Endothelial cell of umbilical vein (primary cell): ENCODE data around the gene ACOX3. TPM values are rescaled to one million over a fixed set of nuclear protein-coding genes. Genes with fewer than 3 reads are reported as not detected.

Experiments
- BruUV-seq: library from RNA; stranded (reverse); fragments of 400-500 nt; replicated peaks from 2 replicates; lab custom pipeline; 2021; lab: Mats Ljungman, UMichigan
- CTCF ChIA-PET: fragments of 300-600, 350-600 bp; sonication (Branson Sonifier 250); formaldehyde crosslinking; loops from one replicate; lab custom pipeline; 2021; ENCODE audit warnings: antibody characterized with exemption, inconsistent platforms; lab: Charles Lee
- POLR2A ChIA-PET: fragments of 300-600, 350-600 bp; sonication (Branson Sonifier 250); formaldehyde crosslinking; loops from one replicate; lab custom pipeline; 2021; ENCODE audit warnings: antibody characterized with exemption, inconsistent platforms; lab: Charles Lee
- DNase-seq: peaks from one replicate; pipeline ENCODE4 v3.0.0-alpha.2; 2011; ENCODE audit warnings: low read depth, low spot score
- FAIRE-seq: peaks from 2 replicates; lab custom pipeline; 2011; peaks lifted over from hg19 to GRCh38; lab: Jason Lieb, UNC
- H2AFZ ChIP-seq: 2 replicates; pipeline ENCODE4 v1.6.0; 2012; ENCODE audit warnings: low read depth, low read length, control low read depth, inconsistent platforms
- H3K27ac ChIP-seq: 2 replicates; pipeline ENCODE4 v1.5.1; 2011; ENCODE audit warnings: low read depth, mild to moderate bottlenecking, control low read depth, low read length, moderate library complexity; ENCODE audit not compliant: insufficient read depth
- H3K27me3 ChIP-seq, 2 experiments: 2 replicates each; pipeline versions ENCODE4 v1.6.0 to v1.6.1; 2011; ENCODE audit warnings: low read length in 2 of 2, mixed read lengths in 1 of 2; ENCODE audit not compliant: control insufficient read depth in 2 of 2, insufficient read depth in 2 of 2
- H3K36me3 ChIP-seq, 2 experiments: 2 replicates in 1 of 2; 3 replicates in 1 of 2; pipeline ENCODE4 v1.5.1; 2011; ENCODE audit warnings: low read length in 2 of 2, mild to moderate bottlenecking in 1 of 2, moderate library complexity in 1 of 2; ENCODE audit not compliant: control insufficient read depth in 2 of 2, insufficient read depth in 2 of 2; ENCODE audit errors: extremely low read depth in 1 of 2
- H3K4me1 ChIP-seq: 3 replicates; pipeline ENCODE4 v1.5.1; 2011; ENCODE audit warnings: mild to moderate bottlenecking, low read length; ENCODE audit not compliant: control insufficient read depth, insufficient read depth; ENCODE audit errors: extremely low read depth
- H3K4me2 ChIP-seq: 2 replicates; pipeline ENCODE4 v1.6.1; 2011; ENCODE audit warnings: low read length, control low read depth, mixed read lengths; ENCODE audit not compliant: insufficient read depth
- H3K4me3 ChIP-seq, 3 experiments: fragments of 200-600 bp in 1 of 3; sonication (generic), shearing (Covaris generic) in 1 of 3; replicated peaks in 1 of 3; 2 replicates each; pipeline ENCODE4 v1.5.1; 2011 to 2016; ENCODE audit warnings: control low read depth in 3 of 3, low read length in 3 of 3, mild to moderate bottlenecking in 2 of 3, inconsistent platforms in 1 of 3, low read depth in 1 of 3, moderate library complexity in 1 of 3; ENCODE audit not compliant: insufficient read depth in 1 of 3
- H3K79me2 ChIP-seq: 2 replicates; pipeline ENCODE4 v1.6.0; 2012; ENCODE audit warnings: low read length, inconsistent platforms; ENCODE audit not compliant: control insufficient read depth, insufficient read depth
- H3K9ac ChIP-seq: replicated peaks from 2 replicates; pipeline ENCODE3; 2011; ENCODE audit warnings: low read length, control low read depth; ENCODE audit not compliant: insufficient read depth; ENCODE audit errors: extremely low read depth
- H3K9me1 ChIP-seq: replicated peaks from 3 replicates; pipeline ENCODE4 v1.6.0; 2011; ENCODE audit warnings: mild to moderate bottlenecking, low read length; ENCODE audit not compliant: control insufficient read depth, insufficient read depth; ENCODE audit errors: extremely low read depth
- H3K9me3 ChIP-seq: replicated peaks from 2 replicates; pipeline ENCODE4 v1.5.1; 2012; ENCODE audit warnings: low read length, inconsistent platforms; ENCODE audit not compliant: control insufficient read depth, insufficient read depth
- H4K20me1 ChIP-seq: replicated peaks from 2 replicates; pipeline ENCODE3; 2011; ENCODE audit warnings: mild to moderate bottlenecking, low read length; ENCODE audit not compliant: control insufficient read depth, insufficient read depth; ENCODE audit errors: extremely low read depth
- CTCF ChIP-seq, 2 donors: IDR thresholded peaks; 1 replicate in 1 of 2; 2 replicates in 1 of 2; pipeline ENCODE4 v1.5.1; 2011; ENCODE audit warnings: low read length in 2 of 2, mild to moderate bottlenecking in 2 of 2, moderate library complexity in 2 of 2, control low read depth in 1 of 2, inconsistent platforms in 1 of 2, low read depth in 1 of 2; ENCODE audit not compliant: insufficient read depth in 1 of 2; ENCODE audit errors: extremely low read depth in 1 of 2
- EZH2 ChIP-seq: IDR thresholded peaks from 2 replicates; pipeline ENCODE4 v1.6.1; 2012; ENCODE audit warnings: borderline replicate concordance, low read depth, mild to moderate bottlenecking, moderate library complexity, low read length, inconsistent platforms; ENCODE audit not compliant: severe bottlenecking
- FOS ChIP-seq: IDR thresholded peaks from 2 replicates; pipeline ENCODE4 v1.6.1; 2011; ENCODE audit warnings: mild to moderate bottlenecking, low read length, moderate library complexity, borderline replicate concordance; ENCODE audit not compliant: insufficient read depth
- GATA2 ChIP-seq: IDR thresholded peaks from 2 replicates; pipeline ENCODE4 v1.7.0; 2011; ENCODE audit warnings: low read depth, mild to moderate bottlenecking, moderate library complexity, mixed read lengths, low read length; ENCODE audit not compliant: insufficient read length, insufficient read depth
- JUN ChIP-seq: IDR thresholded peaks from 2 replicates; pipeline ENCODE4 v1.6.1; 2011; ENCODE audit warnings: borderline replicate concordance, low read depth; ENCODE audit not compliant: insufficient read length, insufficient read depth
- MYC ChIP-seq: IDR thresholded peaks from one replicate; pipeline ENCODE4 v1.6.1; 2011; ENCODE audit warnings: mild to moderate bottlenecking, low read depth, low read length
- POLR2A ChIP-seq: IDR thresholded peaks from 2 replicates; pipeline ENCODE4 v1.6.1; 2012; ENCODE audit warnings: low read depth, mild to moderate bottlenecking, control low read depth, low read length
- POLR2AphosphoS5 ChIP-seq: IDR thresholded peaks from 2 replicates; pipeline ENCODE4 v1.6.1; 2012; ENCODE audit warnings: low read depth, mild to moderate bottlenecking, control low read depth, low read length, moderate library complexity; ENCODE audit not compliant: insufficient read depth
- dilution Hi-C: fragments of 300-500 bp; cut with MboI; formaldehyde crosslinking; loops from one replicate; pipeline ENCODE4 v1.15.0; 2019; ENCODE audit warnings: low sequenced_read_pairs; ENCODE audit not compliant: extremely low pct_ligation_motif_present
- intact Hi-C: fragments of 100-400 bp; cut with micrococcal nuclease; formaldehyde crosslinking; loops from one replicate; pipeline ENCODE4 v1.10.0; 2022
- polyA plus RNA-seq, 4 experiments: library from polyadenylated mRNA; depleted of rRNA in 3 of 4; stranded (reverse) in 3 of 4; unstranded in 1 of 4; fragments of >200 nt; gene quantifications; 2 replicates each; pipeline versions ENCODE4 v1.2.1 to v1.2.3, GENCODE V29; 2011 to 2012; ENCODE audit warnings: missing spikeins in 1 of 4
- total RNA-seq: library from RNA; stranded (reverse); gene quantifications from 2 replicates; pipeline ENCODE4 v1.2.3, GENCODE V29; 2021
- TF ChIP-seq, protein P1 (sequence below): IDR thresholded peaks from 2 replicates; pipeline ENCODE4 v1.6.1; 2011; ENCODE audit not compliant: insufficient read depth, insufficient read length

ACOX3 gene
- total and polyA plus RNA-seq, 2 donors (not counting 3 experiments of a cell fraction or from before 2014, with no cell fraction given): 13.0 to 26.3 TPM

- no peaks in the 10 kb centered on the region for H4K20me1 ChIP-seq
- no peak overlapping the region for H3K4me3 ChIP-seq
- no peak for DNase-seq
- H3K27ac ChIP-seq: no peak overlapping the region
- peaks cover 0 to 2% of the 10 kb centered on the region in 2 experiments for H3K27me3 ChIP-seq
- dilution Hi-C loops: no loop called here
- no peaks in the 10 kb centered on the region for H3K9me3 ChIP-seq
- intact Hi-C loops: no loop called here
- H2AFZ ChIP-seq: no peak overlapping the region
- no peaks in the 10 kb centered on the region for H3K36me3 ChIP-seq
- CTCF ChIA-PET: interaction anchor here (1.0 to 1.3 kb wide), 3 partner anchors 12 to 72 kb away, joined by 3 to 5 read pairs (median 4); no protein-coding TSS in a partner anchor
- no peaks in the 10 kb centered on the region for H3K4me1 ChIP-seq
- BruUV-seq: no TSS peak
- H3K9ac ChIP-seq: no peak overlapping the region
- POLR2A ChIA-PET: no interaction called here
- H3K9me1 ChIP-seq: no peaks in the 10 kb centered on the region
- H3K4me2 ChIP-seq: no peak overlapping the region
- TF ChIP-seq POLR2AphosphoS5: no peak
- TF ChIP-seq, protein P1, sequence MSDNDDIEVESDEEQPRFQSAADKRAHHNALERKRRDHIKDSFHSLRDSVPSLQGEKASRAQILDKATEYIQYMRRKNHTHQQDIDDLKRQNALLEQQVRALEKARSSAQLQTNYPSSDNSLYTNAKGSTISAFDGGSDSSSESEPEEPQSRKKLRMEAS: no peak
- TF ChIP-seq CTCF (IDR thresholded peaks at IDR 0.05; ENCODE audit: extremely low read depth in 1 of 2, insufficient read depth in 1 of 2, low read depth in 1 of 2, low read length in 2 of 2): no peak
- TF ChIP-seq JUN: no peak
- TF ChIP-seq POLR2A: no peak
- TF ChIP-seq GATA2: no peak
- no peak for TF ChIP-seq FOS
- TF ChIP-seq EZH2: no peak
- TF ChIP-seq MYC: no peak
- no peaks in the 10 kb centered on the region for H3K79me2 ChIP-seq
- no peak for FAIRE-seq
These were observed 109.5 kb downstream of the ACOX3 start for GRCh38 chr4:8330821-8331574.
